GM19328 (cell line): ENCODE measurements around the gene ABCC1.

ENCODE experiments used
- ATAC-seq: cut with Tn5 transposase; IDR thresholded peaks from one replicate; pipeline ENCODE4 v1.9.1; 2021; ENCODE audit warnings: mild to moderate bottlenecking, moderate library complexity; ENCODE audit not compliant: unreplicated experiment

Gene ABCC1

GRCh38 chr16:16073891-16074881 is 124.8 kb downstream of the ABCC1 start:
- no peak for ATAC-seq

- ATAC-seq, result no peak
These were observed 126.3 kb downstream of the ABCC1 start for GRCh38 chr16:16075488-16076422.

GRCh38 chr16:16076423-16076813 is 127.0 kb downstream of the ABCC1 start:
- ATAC-seq, result no peak

- no peak for ATAC-seq
These were observed 131.1 kb downstream of the ABCC1 start for GRCh38 chr16:16080465-16081065.

GRCh38 chr16:16081141-16081540 is 131.7 kb downstream of the ABCC1 start:
- ATAC-seq, result no peak

- ATAC-seq, result no peak
These were observed 132.8 kb downstream of the ABCC1 start for GRCh38 chr16:16082255-16082654.

GRCh38 chr16:16083421-16084156 is 134.2 kb downstream of the ABCC1 start:
- no peak for ATAC-seq

- ATAC-seq, result no peak
These were observed 135.5 kb downstream of the ABCC1 start for GRCh38 chr16:16084874-16085273.

GRCh38 chr16:16086653-16087446 is 137.4 kb downstream of the ABCC1 start:
- no peak for ATAC-seq

- ATAC-seq, result no peak
These were observed 140.8 kb downstream of the ABCC1 start for GRCh38 chr16:16090238-16090637.

- no peak for ATAC-seq
These were observed 143.7 kb downstream of the ABCC1 start for GRCh38 chr16:16092925-16093627.

GRCh38 chr16:16093628-16094332 is 144.4 kb downstream of the ABCC1 start:
- no peak for ATAC-seq

- ATAC-seq, result no peak
These were observed 146.2 kb downstream of the ABCC1 start for GRCh38 chr16:16095646-16096045.

GRCh38 chr16:16096121-16096857 is 146.9 kb downstream of the ABCC1 start:
- no peak for ATAC-seq

GRCh38 chr16:16096858-16097213 is 147.4 kb downstream of the ABCC1 start:
- ATAC-seq, result no peak

- no peak for ATAC-seq
These were observed 149.9 kb downstream of the ABCC1 start for GRCh38 chr16:16099320-16099719.

- no peak for ATAC-seq
These were observed 151.2 kb downstream of the ABCC1 start for GRCh38 chr16:16100631-16101030.

GRCh38 chr16:16101585-16101984 is 152.2 kb downstream of the ABCC1 start:
- ATAC-seq, result no peak
